Memory B cell (primary cell): Measurements from ENCODE around the gene OASL.

Experiments
- ATAC-seq: fragments of 150-1000 bp; cut with Tn5 transposase; 2 replicates; pipeline ENCODE4 v1.10.0; 2021; ENCODE audit warnings: low read depth, mild to moderate bottlenecking, moderate library complexity
- DNase-seq, 2 donors: peaks; one replicate each; pipeline ENCODE4 v3.0.0; 2022; ENCODE audit warnings: low spot score in 2 of 2
- H3K27ac Mint-ChIP-seq: one replicate; pipeline ENCODE4 v1.8.0; 2022; ENCODE audit warnings: mild to moderate bottlenecking, moderate library complexity, mixed read lengths
- H3K27me3 Mint-ChIP-seq: one replicate; pipeline ENCODE4 v1.8.0; 2022; ENCODE audit warnings: mixed read lengths
- H3K36me3 Mint-ChIP-seq: one replicate; pipeline ENCODE4 v1.8.0; 2022; ENCODE audit warnings: mild to moderate bottlenecking, mixed read lengths
- H3K4me1 Mint-ChIP-seq: one replicate; pipeline ENCODE4 v1.8.0; 2022; ENCODE audit warnings: mixed read lengths
- H3K4me3 Mint-ChIP-seq: one replicate; pipeline ENCODE4 v1.8.0; 2022; ENCODE audit warnings: mild to moderate bottlenecking, moderate library complexity, mixed read lengths
- H3K9me3 Mint-ChIP-seq: one replicate; pipeline ENCODE4 v1.8.0; 2022; ENCODE audit warnings: mixed read lengths

OASL gene

DNA sequence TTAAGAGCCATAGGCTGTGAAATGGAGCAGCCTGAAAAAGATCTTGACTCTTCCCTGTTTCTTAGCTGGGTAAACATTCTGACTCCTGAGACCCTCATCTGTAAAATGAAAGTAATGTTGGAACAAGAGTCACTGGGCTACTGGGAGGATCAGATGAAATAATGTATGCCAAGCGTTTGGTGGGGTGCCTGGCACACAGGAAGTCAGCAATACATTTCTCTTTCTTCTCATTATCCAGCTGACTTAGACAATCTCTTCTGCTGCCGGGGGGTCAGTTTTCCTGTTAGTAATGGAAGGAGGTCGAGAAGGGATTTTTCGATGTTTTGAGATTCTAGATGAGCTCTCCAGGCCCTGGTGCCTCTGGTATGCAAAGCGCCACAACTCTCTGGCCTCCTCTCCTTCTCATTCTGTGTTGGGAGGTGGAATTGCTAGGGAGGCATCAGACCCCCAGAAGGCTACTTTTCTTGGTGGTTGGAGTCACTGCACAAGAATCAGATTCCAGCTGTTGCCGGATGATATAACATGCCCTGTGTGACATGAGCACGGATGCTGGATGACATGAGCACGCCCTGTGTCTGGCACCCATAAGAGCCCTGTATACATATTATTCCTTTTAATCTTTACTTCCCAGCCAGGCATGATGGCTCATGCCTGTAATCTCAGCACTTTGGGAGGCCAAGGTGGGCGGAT is 4.3 kb downstream of the OASL start:
- Mint-ChIP-seq H3K9me3 (no peaks in the 10 kb centered on the region), H3K4me3 (no peak overlapping the region), H3K4me1 (peaks cover 16% of the 10 kb centered on the region), H3K27ac (no peak overlapping the region), H3K27me3 (peaks cover 14% of the 10 kb centered on the region), H3K36me3 (no peaks in the 10 kb centered on the region)
- DNase-seq: no peak
- ATAC-seq: no peak

DNA sequence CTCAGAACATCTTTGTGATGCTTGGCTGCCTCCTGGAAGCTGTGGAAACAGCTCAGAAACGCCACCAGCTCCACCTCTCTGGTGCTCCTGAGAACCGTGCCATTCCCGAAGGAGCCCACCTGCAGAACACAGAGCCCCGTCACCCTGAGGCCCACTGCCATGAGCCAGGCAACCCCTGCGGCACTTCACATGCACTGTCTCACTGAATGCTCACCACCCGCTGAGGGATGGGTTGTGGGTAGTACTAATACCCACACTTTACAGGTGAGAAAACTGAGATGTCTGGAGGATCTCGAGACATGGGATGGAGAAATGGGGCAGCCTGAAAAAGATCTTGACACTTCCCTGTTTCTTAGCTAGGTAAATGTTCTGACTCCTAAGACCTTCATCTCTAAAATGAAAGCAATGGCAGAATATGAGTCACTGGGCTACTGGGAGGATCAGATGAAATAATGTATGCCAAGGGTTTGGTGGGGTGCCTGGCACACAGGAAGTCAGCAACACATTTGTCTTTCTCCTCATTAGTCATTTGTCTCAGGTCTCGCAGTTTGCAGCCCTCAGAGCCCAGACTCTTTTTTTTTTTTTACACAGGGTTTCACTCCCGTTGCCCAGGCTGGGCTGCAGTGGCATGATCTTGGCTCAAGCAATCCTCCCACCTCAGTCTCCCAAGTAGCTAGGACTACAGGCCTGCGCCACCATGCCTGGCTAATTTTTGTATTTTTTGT is 5.3 kb downstream of the OASL start:
- no peak for ATAC-seq
- no peaks in the 10 kb centered on the region for H3K36me3 Mint-ChIP-seq

DNA sequence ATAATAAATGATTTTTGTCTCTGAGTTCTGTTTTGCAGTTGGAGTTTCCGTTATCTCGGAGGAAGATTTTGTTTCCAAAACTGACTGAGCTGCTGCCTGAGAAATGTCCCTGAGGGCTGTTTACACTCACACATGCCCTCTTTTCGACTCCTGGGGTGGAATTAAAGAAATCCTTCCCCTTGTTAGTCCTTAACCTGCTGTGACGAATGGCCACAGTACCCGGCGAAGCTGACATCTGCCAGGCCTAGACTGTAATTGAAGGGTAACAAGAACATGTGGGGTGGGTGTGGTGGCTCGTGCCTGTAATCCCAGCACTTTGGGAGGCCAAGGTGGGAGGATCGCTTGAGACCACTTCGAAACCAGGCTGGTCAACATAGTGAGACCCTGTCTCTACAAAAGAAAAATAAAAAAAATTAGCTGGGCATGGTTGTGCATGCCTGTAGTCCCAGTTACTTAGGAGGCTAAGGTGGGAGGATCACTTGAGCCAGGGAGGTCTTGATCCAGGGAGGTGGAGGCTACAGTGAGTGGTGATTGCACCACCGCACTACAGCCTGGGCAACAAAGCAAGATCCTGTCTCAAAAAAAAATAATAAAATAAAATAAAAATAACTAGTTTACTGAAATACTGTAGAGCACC is 8.4 kb downstream of the OASL start:
- Mint-ChIP-seq H3K27ac (no peak overlapping the region), H3K27me3 (peaks cover 12% of the 10 kb centered on the region), H3K4me3 (no peak overlapping the region), H3K36me3 (no peaks in the 10 kb centered on the region), H3K4me1 (no peaks in the 10 kb centered on the region), H3K9me3 (no peaks in the 10 kb centered on the region)
- no peak for DNase-seq
- no peak for ATAC-seq

More for the DNA sequence above, 5.3 kb downstream of the OASL start:
- Mint-ChIP-seq H3K4me3 (no peak overlapping the region), H3K9me3 (no peaks in the 10 kb centered on the region), H3K4me1 (peaks cover 11% of the 10 kb centered on the region), H3K27ac (no peak overlapping the region), H3K27me3 (peaks cover 12% of the 10 kb centered on the region)
- DNase-seq: no peak

DNA sequence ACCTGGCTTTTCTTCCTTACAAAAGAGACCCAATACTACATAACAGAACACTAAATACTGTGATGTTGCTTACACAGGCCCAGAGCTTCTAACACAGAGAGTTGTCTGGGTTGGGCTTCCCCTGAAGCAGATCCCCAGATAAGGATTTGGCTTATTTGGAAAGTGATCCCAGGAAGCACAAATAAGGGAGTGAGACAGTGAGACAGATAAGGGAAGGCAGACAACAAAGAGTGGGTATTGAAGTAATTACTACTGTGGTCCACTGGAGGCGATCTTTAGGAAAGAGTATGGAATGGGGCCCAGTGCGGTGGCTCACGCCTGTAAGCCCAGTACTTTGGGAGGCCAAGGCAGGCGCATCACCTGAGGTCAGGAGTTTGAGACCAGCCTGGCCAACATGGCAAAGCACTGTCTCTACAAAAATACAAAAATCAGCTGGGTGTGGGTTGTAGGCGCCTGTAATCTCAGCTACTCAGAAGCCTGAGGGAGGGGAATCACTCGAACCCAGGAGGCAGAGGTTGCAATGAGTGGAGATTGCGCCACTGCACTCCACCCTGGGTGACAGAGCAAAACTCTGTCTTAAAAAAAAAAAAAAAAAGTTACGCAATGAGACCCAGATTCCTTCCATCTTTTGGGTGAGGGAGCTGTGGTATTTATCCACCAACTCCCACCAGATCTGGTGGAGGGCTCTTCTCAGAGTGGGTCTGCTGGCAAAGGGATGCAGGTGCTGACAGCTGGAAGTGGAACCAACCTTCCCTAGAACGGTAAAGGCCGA is 12.6 kb downstream of the OASL start:
- Mint-ChIP-seq H3K36me3 (peaks cover 1% of the 10 kb centered on the region), H3K27ac (no peak overlapping the region), H3K9me3 (no peaks in the 10 kb centered on the region), H3K27me3 (peaks cover 3% of the 10 kb centered on the region), H3K4me1 (no peaks in the 10 kb centered on the region), H3K4me3 (no peak overlapping the region)
- DNase-seq: no peak
- ATAC-seq: no peak

DNA sequence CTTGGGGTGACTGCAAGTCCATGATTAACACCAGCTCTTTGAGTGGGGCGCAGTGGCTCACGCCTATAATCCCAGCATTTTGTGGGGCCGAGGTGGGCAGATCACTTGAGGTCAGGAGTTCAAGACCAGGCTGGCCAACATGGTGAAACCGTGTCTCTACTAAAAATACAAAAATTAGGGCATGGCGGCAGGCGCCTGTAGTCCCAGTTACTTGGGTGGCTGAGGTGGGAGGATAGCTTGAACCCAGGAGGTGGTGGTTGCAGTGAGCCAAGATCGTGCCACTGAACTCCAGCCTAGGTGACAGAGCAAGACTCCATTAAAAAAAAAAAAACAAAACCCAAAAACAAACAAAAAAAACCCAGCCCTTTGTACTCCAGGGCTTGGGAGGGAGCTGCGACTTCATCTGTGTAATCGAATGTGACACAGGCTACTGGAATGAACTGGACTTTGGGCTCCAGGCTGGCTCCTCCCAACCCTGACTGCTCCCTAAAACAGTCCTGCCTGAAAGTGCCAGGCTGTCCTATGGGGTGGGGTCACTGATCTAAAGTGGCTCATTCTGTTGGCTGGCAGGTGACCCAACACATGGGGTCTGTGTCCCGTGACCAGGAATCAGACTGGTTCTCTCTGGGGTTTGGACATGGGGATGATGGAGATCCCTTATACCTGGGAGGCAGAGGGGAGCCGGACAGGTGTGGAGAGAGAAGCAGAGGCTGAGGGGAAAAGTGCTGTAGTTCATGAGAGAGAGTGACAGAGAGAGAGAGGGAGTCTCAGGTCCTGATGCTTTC is 13.4 kb downstream of the OASL start:
- H3K9me3 Mint-ChIP-seq: no peaks in the 10 kb centered on the region
- H3K4me1 Mint-ChIP-seq: no peaks in the 10 kb centered on the region
- no peak overlapping the region for H3K4me3 Mint-ChIP-seq
- H3K36me3 Mint-ChIP-seq: peaks cover 1% of the 10 kb centered on the region
- DNase-seq: no peak
- peaks cover 3% of the 10 kb centered on the region for H3K27me3 Mint-ChIP-seq
- H3K27ac Mint-ChIP-seq: no peak overlapping the region
- ATAC-seq: no peak

DNA sequence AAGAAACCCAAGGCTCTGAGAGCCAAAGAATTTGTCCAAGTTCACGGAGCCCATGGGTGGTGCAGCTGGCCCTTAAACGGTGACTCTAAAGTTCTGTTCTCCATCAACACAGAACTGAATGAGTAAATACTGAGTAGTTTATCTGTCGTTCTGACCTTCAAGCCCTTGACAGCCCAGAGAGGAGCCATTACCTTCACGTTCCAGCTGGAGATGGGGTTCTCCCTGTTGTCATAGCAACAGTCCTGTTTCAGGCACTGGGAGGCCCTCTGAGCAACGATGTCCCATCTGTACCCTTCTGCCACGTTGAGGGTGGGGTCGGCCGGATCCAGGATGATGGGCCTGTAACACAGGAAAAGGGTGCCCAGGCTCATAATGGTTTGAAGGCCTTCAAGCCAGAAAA is 15.2 kb downstream of the OASL start:
- Mint-ChIP-seq H3K4me1 (no peaks in the 10 kb centered on the region), H3K27me3 (peaks cover 3% of the 10 kb centered on the region), H3K36me3 (peaks cover 1% of the 10 kb centered on the region), H3K9me3 (no peaks in the 10 kb centered on the region), H3K4me3 (no peak overlapping the region), H3K27ac (no peak overlapping the region)
- no peak for DNase-seq
- ATAC-seq: no peak

DNA sequence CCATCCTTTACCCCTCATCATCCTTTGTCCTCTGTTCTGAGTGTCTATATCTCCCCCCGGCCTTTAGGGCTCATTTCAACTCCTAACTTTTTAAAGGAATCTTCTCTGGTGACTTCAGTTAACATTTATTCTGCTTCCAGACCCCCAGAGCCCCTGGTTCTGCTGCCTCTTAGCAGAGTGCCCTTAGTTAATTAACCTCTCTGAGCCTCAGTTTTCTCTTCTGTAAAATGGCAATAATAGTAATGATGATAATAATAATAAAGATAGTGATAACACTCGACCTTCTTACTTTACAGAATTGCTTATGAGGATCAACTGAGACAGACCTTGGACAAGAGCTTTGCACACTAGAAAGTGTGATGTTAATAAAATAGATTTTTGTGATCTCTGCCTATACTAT is 16.3 kb downstream of the OASL start:
- H3K36me3 Mint-ChIP-seq: peaks cover 1% of the 10 kb centered on the region
- peaks cover 3% of the 10 kb centered on the region for H3K27me3 Mint-ChIP-seq
- DNase-seq: no peak
- no peak for ATAC-seq
- H3K4me3 Mint-ChIP-seq: no peak overlapping the region
- no peak overlapping the region for H3K27ac Mint-ChIP-seq
- H3K4me1 Mint-ChIP-seq: no peaks in the 10 kb centered on the region
- H3K9me3 Mint-ChIP-seq: no peaks in the 10 kb centered on the region

DNA sequence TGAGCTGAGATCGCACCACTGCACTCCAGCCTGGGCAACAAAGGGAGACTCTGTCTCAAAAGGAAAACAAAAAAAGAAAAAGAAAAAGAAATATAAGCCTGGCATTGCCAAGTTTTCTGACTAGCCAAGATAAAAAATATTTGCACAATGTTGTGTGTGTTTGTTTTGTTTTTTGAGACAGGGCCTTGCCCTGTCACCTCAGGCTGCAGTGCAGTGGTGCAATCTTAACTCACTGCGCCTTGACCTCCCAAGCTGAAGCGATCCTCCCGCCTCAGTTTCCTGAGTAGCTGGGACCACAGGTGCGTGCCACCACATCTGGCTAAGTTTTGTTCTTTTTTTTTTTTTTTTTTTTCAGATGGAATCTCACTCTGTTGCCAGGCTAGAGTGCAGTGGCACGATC is 17.3 kb downstream of the OASL start:
- Mint-ChIP-seq H3K4me1 (no peaks in the 10 kb centered on the region), H3K27me3 (peaks cover 3% of the 10 kb centered on the region), H3K27ac (no peak overlapping the region), H3K4me3 (no peak overlapping the region), H3K36me3 (peaks cover 1% of the 10 kb centered on the region), H3K9me3 (no peaks in the 10 kb centered on the region)
- DNase-seq (no peak), ATAC-seq (no peak)

DNA sequence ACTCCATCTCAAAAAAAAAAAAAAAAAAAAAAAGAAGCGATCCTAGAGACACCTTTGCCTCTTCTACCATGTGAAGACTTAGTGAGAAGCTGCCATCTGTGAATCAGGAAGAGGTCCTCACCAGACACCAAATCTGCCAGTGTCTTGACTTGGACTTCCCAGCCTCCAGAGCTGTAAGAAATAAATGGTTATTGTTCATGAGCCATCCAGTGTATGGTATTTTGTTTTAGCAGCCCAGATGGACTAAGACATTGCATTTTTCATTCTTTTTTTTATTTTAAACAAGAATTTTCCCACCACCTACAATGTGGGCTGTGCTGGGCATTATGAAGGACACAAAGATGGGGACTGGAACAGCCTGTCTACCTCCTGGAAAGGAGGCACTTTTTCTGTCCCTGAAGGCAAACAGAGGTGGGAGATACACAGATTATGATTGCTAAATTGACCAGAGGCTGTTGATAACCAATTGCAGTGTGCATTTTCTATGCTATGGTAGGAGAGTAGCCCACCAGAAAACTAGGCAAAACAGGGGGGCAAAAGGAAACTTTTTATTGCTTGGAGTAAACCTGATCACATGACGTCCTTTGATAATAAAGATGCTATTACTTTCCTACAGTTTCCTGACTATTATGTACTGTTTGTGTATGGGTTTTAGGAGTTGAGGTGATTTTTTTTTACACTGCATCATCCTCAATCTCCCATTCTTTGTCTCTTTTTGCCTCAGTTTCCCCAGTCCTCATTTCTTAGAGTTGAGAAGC is 20.0 kb downstream of the OASL start:
- Mint-ChIP-seq H3K4me3 (no peak overlapping the region), H3K4me1 (peaks cover 11% of the 10 kb centered on the region), H3K27me3 (no peaks in the 10 kb centered on the region), H3K27ac (no peak overlapping the region), H3K9me3 (no peaks in the 10 kb centered on the region), H3K36me3 (peaks cover 1% of the 10 kb centered on the region)
- DNase-seq (no peak), ATAC-seq (no peak)

DNA sequence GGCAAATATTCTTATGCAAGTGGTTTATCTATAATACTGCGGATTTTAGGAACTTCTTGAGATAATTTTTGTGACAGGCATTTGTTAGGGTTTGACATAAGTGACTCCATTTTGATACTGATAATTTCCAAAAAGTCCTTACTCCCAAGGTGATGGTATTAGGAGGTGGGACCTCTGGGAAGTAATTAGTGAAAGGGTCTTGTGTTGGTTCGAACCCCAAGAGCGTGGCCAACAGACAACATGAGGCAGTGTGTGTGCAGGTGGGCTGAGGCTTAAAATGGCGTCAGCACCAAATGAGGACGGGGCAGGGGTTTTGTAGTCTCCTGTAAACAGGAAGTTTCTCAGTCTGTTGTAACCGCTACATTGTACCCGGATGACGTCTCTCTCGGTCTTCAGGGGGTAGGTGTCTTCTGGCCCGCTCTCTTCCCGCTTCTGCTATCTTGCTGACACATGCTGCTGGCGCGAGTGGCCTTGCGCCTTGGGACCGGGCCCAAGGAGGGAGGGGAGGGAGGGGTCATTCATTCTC is 21.0 kb downstream of the OASL start:
- ATAC-seq: no peak
- no peak overlapping the region for H3K4me3 Mint-ChIP-seq
- no peaks in the 10 kb centered on the region for H3K9me3 Mint-ChIP-seq
- H3K27ac Mint-ChIP-seq: no peak overlapping the region
- peaks cover 11% of the 10 kb centered on the region for H3K4me1 Mint-ChIP-seq
- DNase-seq: no peak
- H3K27me3 Mint-ChIP-seq: no peaks in the 10 kb centered on the region
- peaks cover under 1% of the 10 kb centered on the region for H3K36me3 Mint-ChIP-seq

DNA sequence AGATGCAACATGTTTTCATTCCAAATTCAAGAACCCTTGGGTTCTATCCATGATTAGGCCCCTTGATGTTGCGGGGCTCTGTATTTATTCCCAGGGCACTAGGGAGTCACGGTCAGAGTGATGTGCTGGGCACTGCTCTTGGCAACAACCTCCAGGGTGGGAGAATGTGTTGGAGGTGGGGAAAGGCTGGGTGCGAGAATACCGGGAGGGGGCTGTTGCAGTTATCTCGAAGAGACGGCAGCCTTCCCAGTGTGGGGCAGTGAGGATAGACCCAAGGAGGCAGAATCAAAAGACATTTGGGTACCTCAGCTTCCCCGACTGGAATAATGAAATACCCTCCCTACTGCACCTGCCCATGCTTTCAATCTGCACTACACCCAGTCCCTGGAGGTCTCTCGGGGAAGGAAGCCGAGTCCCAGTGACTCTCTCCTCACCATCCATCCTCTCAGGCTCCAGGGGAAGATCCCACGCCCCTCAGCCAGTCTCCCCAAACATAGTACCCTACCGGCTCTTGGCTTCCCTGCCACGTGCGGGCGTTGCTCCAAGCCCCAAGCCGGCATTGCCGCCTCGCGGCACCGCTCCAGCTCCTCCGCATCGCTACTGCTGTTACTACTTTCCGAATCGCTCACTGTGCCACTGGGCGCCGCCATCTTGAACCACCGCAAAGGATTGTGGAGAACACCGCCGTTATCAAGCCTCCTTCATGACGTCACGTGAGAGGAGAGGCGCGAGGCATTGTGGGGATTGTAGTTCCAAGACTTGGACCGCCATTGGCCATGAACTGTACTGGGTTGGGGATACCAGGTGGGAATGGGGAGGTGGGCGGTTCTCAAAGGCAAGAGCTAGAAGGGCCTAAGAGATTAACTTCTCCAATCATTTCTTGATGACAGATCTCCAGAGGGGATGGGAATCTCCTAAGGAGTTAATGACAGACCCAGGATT is 22.9 kb downstream of the OASL start, which contains the start of gene C12orf43:
Gene C12orf43 (minus strand): TSS at position 663 of the 942 bp plus-strand sequence. CDS start 13 bp downstream, at position 650.
- DNase-seq: peak; percentile 87 to 90
- H3K27me3 Mint-ChIP-seq: no peaks in the 10 kb centered on the region
- H3K27ac Mint-ChIP-seq: peak within 1 kb of the TSS; percentile 92
- peak; percentile 100 for ATAC-seq
- H3K4me1 Mint-ChIP-seq: peaks cover 15% of the 10 kb centered on the region
- H3K4me3 Mint-ChIP-seq: peak within 1 kb of the TSS; percentile 91
- peaks cover 7% of the 10 kb centered on the region for H3K36me3 Mint-ChIP-seq
- no peaks in the 10 kb centered on the region for H3K9me3 Mint-ChIP-seq

DNA sequence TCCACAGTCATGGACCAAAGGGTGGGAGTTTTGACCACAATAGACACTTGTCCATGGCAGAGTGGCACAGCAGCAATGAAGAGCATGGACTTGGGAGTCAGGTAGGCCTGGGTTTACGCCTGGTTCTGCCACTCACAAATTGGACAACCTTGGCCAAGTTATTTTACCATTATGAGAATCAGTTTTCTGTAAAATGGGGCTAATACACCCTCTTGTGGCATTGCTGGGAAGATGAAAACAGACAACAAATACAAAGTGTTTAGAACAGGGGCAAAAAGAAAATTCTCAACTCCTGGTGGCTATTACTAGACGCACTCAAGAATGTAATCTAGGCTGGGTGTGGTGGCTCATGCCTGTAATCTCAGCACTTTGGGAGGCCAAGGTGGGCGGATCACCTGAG is 25.3 kb downstream of the OASL start:
- Mint-ChIP-seq H3K36me3 (peaks cover 17% of the 10 kb centered on the region), H3K4me3 (no peak overlapping the region), H3K4me1 (peaks cover 15% of the 10 kb centered on the region), H3K27ac (no peak overlapping the region), H3K9me3 (no peaks in the 10 kb centered on the region), H3K27me3 (no peaks in the 10 kb centered on the region)
- DNase-seq (no peak), ATAC-seq (no peak)
